Glutamatergic neuron (in vitro differentiated cells): ENCODE measurements around the gene PDE4DIP. TPM values are rescaled to one million over a fixed set of nuclear protein-coding genes. Genes with fewer than 3 reads are reported as not detected.
"Not testable (repeated sequence)": the region's sequence is repeated elsewhere in the genome, so short reads cannot be mapped to it uniquely, and the experiment has no call there.

ENCODE experiments used
- DNase-seq: peaks from one replicate; pipeline ENCODE4 v3.0.0; 2022
- H3K27ac Mint-ChIP-seq: one replicate; pipeline ENCODE4 v1.8.0; 2020; ENCODE audit warnings: mild to moderate bottlenecking, mixed read lengths, inconsistent platforms; ENCODE audit not compliant: unreplicated experiment
- H3K27me3 Mint-ChIP-seq: one replicate; pipeline ENCODE4 v1.8.0; 2020; ENCODE audit warnings: mild to moderate bottlenecking, moderate library complexity, mixed read lengths, inconsistent platforms; ENCODE audit not compliant: unreplicated experiment
- H3K36me3 Mint-ChIP-seq: one replicate; pipeline ENCODE4 v1.8.0; 2020; ENCODE audit warnings: mild to moderate bottlenecking, mixed read lengths, inconsistent platforms; ENCODE audit not compliant: unreplicated experiment
- H3K4me1 Mint-ChIP-seq: one replicate; pipeline ENCODE4 v1.8.0; 2020; ENCODE audit warnings: mild to moderate bottlenecking, low read depth, mixed read lengths, inconsistent platforms; ENCODE audit not compliant: unreplicated experiment
- H3K4me3 Mint-ChIP-seq: one replicate; pipeline ENCODE4 v1.8.0; 2020; ENCODE audit warnings: mild to moderate bottlenecking, mixed read lengths, inconsistent platforms; ENCODE audit not compliant: unreplicated experiment
- H3K9me3 Mint-ChIP-seq: one replicate; pipeline ENCODE4 v1.8.0; 2020; ENCODE audit warnings: mild to moderate bottlenecking, moderate library complexity, mixed read lengths, inconsistent platforms; ENCODE audit not compliant: unreplicated experiment
- total RNA-seq: library from RNA; stranded (reverse); fragmentation: NEBNext Ultra II Directional; extraction: Animal tissue kit (Norgen Biotek cat#: 25700); gene quantifications from one replicate; pipeline ENCODE4 v1.2.1, GENCODE V29; 2021; ENCODE audit not compliant: unreplicated experiment

Gene PDE4DIP
- total RNA-seq, 1 donor from 2014 or later, result 163 TPM

GRCh38 chr1:148909219-148909826, 65.1 kb downstream of the PDE4DIP start:
- H3K4me3 Mint-ChIP-seq, H3K27ac Mint-ChIP-seq, H3K9me3 Mint-ChIP-seq, H3K4me1 Mint-ChIP-seq, H3K36me3 Mint-ChIP-seq, DNase-seq, H3K27me3 Mint-ChIP-seq: not testable (repeated sequence)

GRCh38 chr1:148911303-148911928, 67.2 kb downstream of the PDE4DIP start:
- not testable (repeated sequence) for H3K4me3 Mint-ChIP-seq, H3K36me3 Mint-ChIP-seq, H3K27ac Mint-ChIP-seq, H3K9me3 Mint-ChIP-seq, H3K27me3 Mint-ChIP-seq, DNase-seq, H3K4me1 Mint-ChIP-seq

- not testable (repeated sequence) for DNase-seq, H3K4me3 Mint-ChIP-seq, H3K27me3 Mint-ChIP-seq, H3K36me3 Mint-ChIP-seq, H3K27ac Mint-ChIP-seq, H3K4me1 Mint-ChIP-seq, H3K9me3 Mint-ChIP-seq
Observed at GRCh38 chr1:148916222-148916621, 72.0 kb downstream of the PDE4DIP start.

- not testable (repeated sequence) for H3K4me3 Mint-ChIP-seq, H3K36me3 Mint-ChIP-seq, H3K4me1 Mint-ChIP-seq, H3K27me3 Mint-ChIP-seq, H3K27ac Mint-ChIP-seq, H3K9me3 Mint-ChIP-seq, DNase-seq
Observed at GRCh38 chr1:148916695-148917348, 72.6 kb downstream of the PDE4DIP start.

GRCh38 chr1:148918836-148919447, 74.7 kb downstream of the PDE4DIP start:
- not testable (repeated sequence) for DNase-seq, H3K27ac Mint-ChIP-seq, H3K4me3 Mint-ChIP-seq, H3K9me3 Mint-ChIP-seq, H3K36me3 Mint-ChIP-seq, H3K4me1 Mint-ChIP-seq, H3K27me3 Mint-ChIP-seq

- H3K27me3 Mint-ChIP-seq, H3K27ac Mint-ChIP-seq, H3K36me3 Mint-ChIP-seq, H3K4me3 Mint-ChIP-seq, H3K9me3 Mint-ChIP-seq, DNase-seq, H3K4me1 Mint-ChIP-seq: not testable (repeated sequence)
Observed at GRCh38 chr1:148921047-148921446, 76.8 kb downstream of the PDE4DIP start.

GRCh38 chr1:148923798-148924197, 79.6 kb downstream of the PDE4DIP start:
- not testable (repeated sequence) for DNase-seq, H3K9me3 Mint-ChIP-seq, H3K27ac Mint-ChIP-seq, H3K36me3 Mint-ChIP-seq, H3K27me3 Mint-ChIP-seq, H3K4me3 Mint-ChIP-seq, H3K4me1 Mint-ChIP-seq

GRCh38 chr1:148927645-148928044, 83.4 kb downstream of the PDE4DIP start:
- not testable (repeated sequence) for H3K27ac Mint-ChIP-seq

GRCh38 chr1:148929253-148929652, 85.0 kb downstream of the PDE4DIP start:
- not testable (repeated sequence) for H3K9me3 Mint-ChIP-seq, H3K27ac Mint-ChIP-seq, H3K36me3 Mint-ChIP-seq, H3K4me1 Mint-ChIP-seq, H3K4me3 Mint-ChIP-seq, H3K27me3 Mint-ChIP-seq, DNase-seq

More at GRCh38 chr1:148927645-148928044, 83.4 kb downstream of the PDE4DIP start:
- not testable (repeated sequence) for H3K36me3 Mint-ChIP-seq, H3K9me3 Mint-ChIP-seq, H3K4me1 Mint-ChIP-seq, H3K4me3 Mint-ChIP-seq, DNase-seq, H3K27me3 Mint-ChIP-seq

GRCh38 chr1:148935381-148936002, 91.3 kb downstream of the PDE4DIP start:
- H3K36me3 Mint-ChIP-seq, H3K27ac Mint-ChIP-seq, H3K4me3 Mint-ChIP-seq, DNase-seq, H3K9me3 Mint-ChIP-seq, H3K27me3 Mint-ChIP-seq, H3K4me1 Mint-ChIP-seq: not testable (repeated sequence)

GRCh38 chr1:148942906-148943305, 98.7 kb downstream of the PDE4DIP start:
- not testable (repeated sequence) for H3K9me3 Mint-ChIP-seq, DNase-seq, H3K36me3 Mint-ChIP-seq, H3K4me3 Mint-ChIP-seq, H3K4me1 Mint-ChIP-seq, H3K27me3 Mint-ChIP-seq, H3K27ac Mint-ChIP-seq

- H3K27me3 Mint-ChIP-seq, DNase-seq, H3K27ac Mint-ChIP-seq, H3K36me3 Mint-ChIP-seq, H3K4me1 Mint-ChIP-seq, H3K9me3 Mint-ChIP-seq, H3K4me3 Mint-ChIP-seq: not testable (repeated sequence)
Observed at GRCh38 chr1:148945130-148945529, 100.9 kb downstream of the PDE4DIP start.
